K562 (cell line): ENCODE measurements around the gene OPA1. TPM values are rescaled to one million over a fixed set of nuclear protein-coding genes. Genes with fewer than 3 reads are reported as not detected.

ENCODE experiments used
- ATAC-seq: fragments of 200-7000 bp; cut with Tn5 transposase; 3 replicates; pipeline ENCODE4 v1.9.1; 2020; ENCODE audit warnings: moderate library complexity
- BruUV-seq: library from RNA; stranded (reverse); fragments of 400-500 nt; replicated peaks from 2 replicates; lab custom pipeline; 2021; lab: Mats Ljungman, UMichigan
- CTCF ChIA-PET: fragments of 300-600 bp; formaldehyde crosslinking; extraction: SDS; loops from one replicate; lab custom pipeline; 2021; ENCODE audit warnings: low intra/inter-chr PET ratio; lab: Yijun Ruan, JAX
- POLR2A ChIA-PET: fragments of 300-600, 350-650 bp; sonication (Branson Sonifier 250); formaldehyde crosslinking; extraction: SDS; loops from one replicate; lab custom pipeline; 2021; ENCODE audit warnings: antibody characterized with exemption, inconsistent platforms; lab: Yijun Ruan, JAX
- DNase-seq, 4 experiments: peaks; one replicate each; pipeline versions ENCODE4 v3.0.0 to v3.0.0-alpha.2; 2011 to 2018; ENCODE audit warnings: low spot score in 3 of 4, mixed read lengths in 3 of 4; ENCODE audit errors: extremely low read depth in 1 of 4
- FAIRE-seq: peaks from 2 replicates; lab custom pipeline; 2011; peaks lifted over from hg19 to GRCh38; lab: Jason Lieb, UNC
- H2AFZ ChIP-seq: 2 replicates; pipeline ENCODE4 v1.6.0; 2011; ENCODE audit warnings: low read depth, low read length, control low read depth, inconsistent platforms
- H3K27ac ChIP-seq: fragments of 200-600 bp; 3 replicates; pipeline ENCODE4 v1.8.0; 2011; ENCODE audit warnings: low read depth, mild to moderate bottlenecking, control low read depth, inconsistent platforms, low read length, moderate library complexity, mixed read lengths; ENCODE audit errors: extremely low read depth
- H3K27me3 ChIP-seq, 2 experiments: fragments of 300-600 bp in 1 of 2; 2 replicates in 1 of 2; 3 replicates in 1 of 2; pipeline versions ENCODE4 v1.6.0 to v1.8.0; 2011; ENCODE audit warnings: inconsistent platforms in 2 of 2, low read length in 2 of 2, mild to moderate bottlenecking in 1 of 2, mixed read lengths in 1 of 2, moderate library complexity in 1 of 2; ENCODE audit not compliant: control insufficient read depth in 2 of 2, insufficient read depth in 2 of 2
- H3K36me3 ChIP-seq: fragments of 300-600 bp; 3 replicates; pipeline ENCODE4 v1.8.0; 2011; ENCODE audit warnings: mild to moderate bottlenecking, low read length, inconsistent platforms; ENCODE audit not compliant: control insufficient read depth, insufficient read depth
- H3K4me1 ChIP-seq, 2 experiments: fragments of 200-600 bp in 1 of 2; replicated peaks in 1 of 2; 2 replicates in 1 of 2; 3 replicates in 1 of 2; pipeline versions ENCODE4 v1.5.1 to v1.8.0; 2011; ENCODE audit warnings: inconsistent platforms in 2 of 2, low read length in 2 of 2, mild to moderate bottlenecking in 1 of 2, mixed read lengths in 1 of 2, moderate library complexity in 1 of 2; ENCODE audit not compliant: control insufficient read depth in 2 of 2, insufficient read depth in 2 of 2
- H3K4me2 ChIP-seq: 2 replicates; pipeline ENCODE4 v1.6.1; 2011; ENCODE audit warnings: low read length, control low read depth, inconsistent platforms, mixed read lengths; ENCODE audit not compliant: insufficient read depth
- H3K4me3 ChIP-seq: fragments of 200-600 bp; sonication (generic), shearing (Covaris generic); 2 replicates; pipeline ENCODE4 v1.5.1; 2016; ENCODE audit warnings: control low read depth, inconsistent platforms
- H3K79me2 ChIP-seq: fragments of 200-600 bp; 3 replicates; pipeline ENCODE4 v1.8.0; 2011; ENCODE audit warnings: low read length, inconsistent platforms; ENCODE audit not compliant: control insufficient read depth, insufficient read depth
- H3K9ac ChIP-seq, 2 experiments: 2 replicates each; pipeline versions ENCODE4 v1.6.0 to v1.6.1; 2011; ENCODE audit warnings: low read depth in 2 of 2, low read length in 2 of 2, control low read depth in 1 of 2, inconsistent platforms in 1 of 2, mild to moderate bottlenecking in 1 of 2, mixed read lengths in 1 of 2; ENCODE audit not compliant: insufficient read depth in 1 of 2
- H3K9me1 ChIP-seq: one replicate; pipeline ENCODE4 v1.6.0; 2011; ENCODE audit warnings: inconsistent platforms, mild to moderate bottlenecking, low read length, moderate library complexity; ENCODE audit not compliant: control insufficient read depth, insufficient read depth
- H3K9me3 ChIP-seq: replicated peaks from 2 replicates; pipeline ENCODE4 v1.5.1; 2011; ENCODE audit warnings: low read depth, low read length, inconsistent platforms; ENCODE audit not compliant: control insufficient read depth, insufficient read depth
- H4K20me1 ChIP-seq: replicated peaks from 2 replicates; pipeline ENCODE4 v1.6.1; 2011; ENCODE audit warnings: low read length, inconsistent platforms, mixed read lengths; ENCODE audit not compliant: control insufficient read depth, insufficient read depth
- DPF2 ChIP-seq: fragments of 450-650 bp; IDR thresholded peaks from 2 replicates; pipeline ENCODE4 v1.6.1; 2016
- PRDM10 ChIP-seq: fragments of 450-650 bp; IDR thresholded peaks from 2 replicates; pipeline ENCODE4 v1.6.1; 2018; ENCODE audit not compliant: partially characterized antibody
- TEAD1 ChIP-seq, 2 experiments: fragments of 450-650 bp in 1 of 2; sonication (generic) in 1 of 2; formaldehyde crosslinking; IDR thresholded peaks; 2 replicates each; pipeline versions ENCODE4 v1.4.0 to v1.8.0; 2020 to 2022; ENCODE audit warnings: mild to moderate bottlenecking in 2 of 2, missing genetic modification reagents in 1 of 2
- ZNF79 ChIP-seq: fragments of 250-450 bp; sonication (Bioruptor Pico); IDR thresholded peaks from 2 replicates; pipeline ENCODE4 v1.4.0; 2020; ENCODE audit warnings: low read depth, mild to moderate bottlenecking, moderate library complexity
- WGBS: fragments of 100-300 bp; shearing (Covaris generic); methylation state at CpG from one replicate; pipeline ENCODE4 v1.1.6; 2016; ENCODE audit warnings: low coverage, mixed read lengths; ENCODE audit not compliant: insufficient coverage; ENCODE audit errors: missing lambda C conversion rate; 5-methylcytosine and 5-hydroxymethylcytosine counted together
- in situ Hi-C: fragments of 300-500 bp; cut with MboI; formaldehyde crosslinking; loops from 4 replicates; pipeline ENCODE4 v1.15.0; 2018; ENCODE audit warnings: inconsistent platforms, mixed read lengths
- intact Hi-C: fragments of 100-400 bp; cut with micrococcal nuclease; formaldehyde crosslinking; loops from 2 replicates; pipeline ENCODE4 v1.14.2; 2022
- polyA plus RNA-seq, 8 experiments: library from polyadenylated mRNA; depleted of rRNA in 4 of 8; stranded (reverse) in 5 of 8; unstranded in 3 of 8; fragments of >200 nt; fragmentation: Nextera tagmentation in 2 of 8; fragmentation: Illumina TruSeq in 1 of 8; extraction: Ambion mirVana in 2 of 8; extraction: Trizol in 1 of 8; gene quantifications; 2 replicates each; pipeline versions ENCODE4 v1.2.1 to v1.2.3, GENCODE V29; 2011 to 2014; ENCODE audit warnings: inconsistent platforms in 1 of 8, missing spikeins in 1 of 8
- total RNA-seq, 7 experiments: library from RNA; depleted of rRNA in 6 of 7; stranded (reverse); fragments of >200 nt in 6 of 7; fragmentation: Illumina TruSeq in 2 of 7; extraction: Trizol in 2 of 7; gene quantifications; 2 replicates each; pipeline versions ENCODE4 v1.2.1 to v1.2.3, GENCODE V29; 2011 to 2021; ENCODE audit warnings: low replicate concordance in 1 of 7
- TF ChIP-seq, protein P1 (sequence below): fragments of 250-450 bp; sonication (Bioruptor Pico); IDR thresholded peaks from 2 replicates; pipeline ENCODE4 v1.4.0; 2020; ENCODE audit warnings: mild to moderate bottlenecking, moderate library complexity

Gene OPA1
- total and polyA plus RNA-seq, 9 of the 15 experiments (the other 6 are each of a cell fraction or from before 2014, with no cell fraction given), result 19.7 to 127 (median 94.7) TPM

GRCh38 chr3:193574488-193575070 lies 18.4 kb upstream of the OPA1 start:
- ChIA-PET POLR2A (no interaction called here), CTCF (no interaction called here)
- Histone ChIP-seq H3K9me1 (no peaks in the 10 kb centered on the region), H3K4me1 (no peaks in the 10 kb centered on the region), H3K79me2 (no peaks in the 10 kb centered on the region), H3K36me3 (no peaks in the 10 kb centered on the region), H3K4me3 (no peak overlapping the region), H3K4me2 (no peak overlapping the region), H4K20me1 (no peaks in the 10 kb centered on the region), H3K27ac (no peak overlapping the region), H3K27me3 (peaks cover 0 to 4% of the 10 kb centered on the region in 2 experiments; a peak in 2 of 5 replicates), H3K9ac (no peak overlapping the region), H2AFZ (no peak overlapping the region), H3K9me3 (no peaks in the 10 kb centered on the region)
- intact Hi-C loops (loop anchor here (5.0 kb wide), 4 partner anchors 382 to 1107 kb away; no protein-coding TSS in a partner anchor), in situ Hi-C loops (loop anchor here (25.0 kb wide), 1 partner anchor 1012 kb away; no protein-coding TSS in a partner anchor)
- TF ChIP-seq ZNF79 (CRISPR knock-in tag), result no peak
- DNase-seq (no peak), ATAC-seq (no peak), FAIRE-seq (no peak)
- no TSS peak for BruUV-seq
- 3% methylated on average over 2 of the region's 2 CpGs for WGBS

DNA sequence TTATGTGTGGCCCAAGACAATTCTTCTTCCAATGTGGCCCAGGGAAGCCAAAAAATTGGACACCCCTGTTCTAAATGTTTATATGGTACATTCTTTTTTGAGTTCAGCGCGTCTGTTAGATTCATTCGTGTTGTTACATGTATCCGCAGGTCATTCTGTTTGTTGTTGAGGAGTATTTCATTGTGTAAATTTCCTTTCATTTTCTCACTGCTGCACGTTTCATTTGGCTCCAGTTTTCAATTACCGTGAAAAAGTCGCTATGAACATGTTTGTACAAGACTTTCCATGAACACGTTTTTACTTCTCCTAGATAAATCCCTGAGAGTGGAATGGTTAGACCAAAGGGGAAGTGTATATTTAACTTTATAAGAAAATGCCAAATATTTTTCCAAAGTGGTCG lies 7.5 kb upstream of the OPA1 start:
- H3K4me2 ChIP-seq, result no peak overlapping the region
- intact Hi-C loops (no loop called here), in situ Hi-C loops (no loop called here)
- H4K20me1 ChIP-seq, result no peaks in the 10 kb centered on the region
- FAIRE-seq, result peak; percentile 19
- H3K9ac ChIP-seq, result no peak overlapping the region
- ATAC-seq, result no peak
- H2AFZ ChIP-seq, result peak overlapping the region; percentile 40; the same call in 1 of the 2 replicates
- peaks cover 0 to 8% of the 10 kb centered on the region in 2 experiments; a peak in 2 of 5 replicates for H3K4me1 ChIP-seq
- ChIA-PET CTCF (no interaction called here), POLR2A (interaction anchor here (1.7 kb wide), 1 partner anchor 13 kb away, joined by 5 read pairs; no protein-coding TSS in a partner anchor)
- DNase-seq, result no peak
- no peaks in the 10 kb centered on the region for H3K79me2 ChIP-seq
- H3K9me3 ChIP-seq, result no peaks in the 10 kb centered on the region
- H3K36me3 ChIP-seq, result no peaks in the 10 kb centered on the region
- WGBS, result 46% methylated on average over 9 of the region's 9 CpGs
- H3K4me3 ChIP-seq, result no peak overlapping the region
- BruUV-seq, result no TSS peak
- H3K9me1 ChIP-seq, result no peaks in the 10 kb centered on the region
- no peaks in the 10 kb centered on the region for H3K27me3 ChIP-seq
- H3K27ac ChIP-seq, result no peak overlapping the region
- TF ChIP-seq, protein P1, sequence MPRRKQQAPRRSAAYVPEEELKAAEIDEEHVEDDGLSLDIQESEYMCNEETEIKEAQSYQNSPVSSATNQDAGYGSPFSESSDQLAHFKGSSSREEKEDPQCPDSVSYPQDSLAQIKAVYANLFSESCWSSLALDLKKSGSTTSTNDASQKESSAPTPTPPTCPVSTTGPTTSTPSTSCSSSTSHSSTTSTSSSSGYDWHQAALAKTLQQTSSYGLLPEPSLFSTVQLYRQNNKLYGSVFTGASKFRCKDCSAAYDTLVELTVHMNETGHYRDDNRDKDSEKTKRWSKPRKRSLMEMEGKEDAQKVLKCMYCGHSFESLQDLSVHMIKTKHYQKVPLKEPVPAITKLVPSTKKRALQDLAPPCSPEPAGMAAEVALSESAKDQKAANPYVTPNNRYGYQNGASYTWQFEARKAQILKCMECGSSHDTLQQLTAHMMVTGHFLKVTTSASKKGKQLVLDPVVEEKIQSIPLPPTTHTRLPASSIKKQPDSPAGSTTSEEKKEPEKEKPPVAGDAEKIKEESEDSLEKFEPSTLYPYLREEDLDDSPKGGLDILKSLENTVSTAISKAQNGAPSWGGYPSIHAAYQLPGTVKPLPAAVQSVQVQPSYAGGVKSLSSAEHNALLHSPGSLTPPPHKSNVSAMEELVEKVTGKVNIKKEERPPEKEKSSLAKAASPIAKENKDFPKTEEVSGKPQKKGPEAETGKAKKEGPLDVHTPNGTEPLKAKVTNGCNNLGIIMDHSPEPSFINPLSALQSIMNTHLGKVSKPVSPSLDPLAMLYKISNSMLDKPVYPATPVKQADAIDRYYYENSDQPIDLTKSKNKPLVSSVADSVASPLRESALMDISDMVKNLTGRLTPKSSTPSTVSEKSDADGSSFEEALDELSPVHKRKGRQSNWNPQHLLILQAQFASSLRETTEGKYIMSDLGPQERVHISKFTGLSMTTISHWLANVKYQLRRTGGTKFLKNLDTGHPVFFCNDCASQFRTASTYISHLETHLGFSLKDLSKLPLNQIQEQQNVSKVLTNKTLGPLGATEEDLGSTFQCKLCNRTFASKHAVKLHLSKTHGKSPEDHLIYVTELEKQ, result no peak
- no peak for TF ChIP-seq DPF2
- peak; percentile 86 for TF ChIP-seq PRDM10
- TF ChIP-seq TEAD1 (CRISPR knock-in tag; IDR thresholded peaks at IDR 0.05), result no peak
